Stimulated activated CD8-positive, alpha-beta memory T cell treated with anti-CD3 and anti-CD28 coated beads, Interleukin-2, amount 100 ng/mL, for 48 hours (primary cell): ENCODE results near the gene HDAC4.

Experiments used
- DNase-seq, 2 donors: peaks; one replicate each; pipeline ENCODE4 v3.0.0-alpha.2; 2020; ENCODE audit warnings: low read depth in 2 of 2

Gene HDAC4

DNA sequence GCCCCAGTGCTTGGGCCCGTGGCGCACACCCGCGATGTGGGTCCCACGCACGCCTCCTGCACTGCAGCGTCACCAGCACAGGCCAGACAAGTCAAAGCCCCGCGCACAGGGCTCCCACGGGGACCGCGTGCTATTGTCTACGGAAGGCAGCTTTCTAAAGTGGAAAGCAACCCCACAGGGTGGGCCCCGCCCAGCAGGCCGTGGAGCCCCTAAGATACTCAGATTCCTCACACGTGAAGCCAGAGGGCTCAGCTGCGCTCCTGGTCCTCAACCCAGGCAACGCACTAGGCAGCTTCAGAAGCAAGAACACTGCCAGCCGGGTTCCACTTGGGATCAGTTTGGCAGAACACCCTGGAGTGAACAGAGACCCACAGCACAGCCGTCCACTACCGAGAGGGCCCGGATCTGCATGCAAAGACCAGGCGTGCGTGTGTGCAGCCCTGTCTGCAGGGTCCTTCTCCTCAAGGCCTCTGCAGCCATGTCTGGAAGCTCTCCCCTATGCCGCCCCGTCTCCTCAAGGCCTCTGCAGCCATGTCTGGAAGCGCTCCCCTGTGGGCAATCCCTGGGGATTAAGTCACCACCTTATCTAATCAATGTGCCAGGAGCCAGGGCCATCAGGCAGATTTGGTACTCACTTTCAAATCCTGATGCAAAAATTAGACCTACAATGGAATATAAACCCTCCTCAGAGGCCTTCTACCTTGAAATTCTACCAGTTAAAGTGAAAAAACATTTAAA, 231.3 kb downstream of the HDAC4 start:
- no peak for DNase-seq

DNA sequence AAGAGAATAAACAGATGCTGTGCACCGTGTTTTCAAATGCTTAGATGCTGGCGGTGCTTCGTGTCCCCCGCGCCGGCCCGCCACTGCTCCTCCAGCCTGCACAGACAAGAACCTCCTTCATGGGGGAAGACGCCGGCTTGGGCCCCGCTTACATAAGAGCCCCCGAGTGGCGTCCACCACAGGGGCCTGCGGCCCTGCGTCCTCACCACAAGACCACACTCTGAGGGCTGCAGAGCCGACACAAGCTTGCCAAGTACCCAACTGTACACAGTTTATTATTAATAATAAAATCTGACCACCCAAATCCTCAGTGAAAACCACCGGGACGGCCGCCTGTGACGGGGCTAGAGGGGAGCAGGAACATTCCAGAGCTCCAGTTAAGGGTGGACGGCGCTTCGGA, 232.2 kb downstream of the HDAC4 start:
- no peak for DNase-seq

DNA sequence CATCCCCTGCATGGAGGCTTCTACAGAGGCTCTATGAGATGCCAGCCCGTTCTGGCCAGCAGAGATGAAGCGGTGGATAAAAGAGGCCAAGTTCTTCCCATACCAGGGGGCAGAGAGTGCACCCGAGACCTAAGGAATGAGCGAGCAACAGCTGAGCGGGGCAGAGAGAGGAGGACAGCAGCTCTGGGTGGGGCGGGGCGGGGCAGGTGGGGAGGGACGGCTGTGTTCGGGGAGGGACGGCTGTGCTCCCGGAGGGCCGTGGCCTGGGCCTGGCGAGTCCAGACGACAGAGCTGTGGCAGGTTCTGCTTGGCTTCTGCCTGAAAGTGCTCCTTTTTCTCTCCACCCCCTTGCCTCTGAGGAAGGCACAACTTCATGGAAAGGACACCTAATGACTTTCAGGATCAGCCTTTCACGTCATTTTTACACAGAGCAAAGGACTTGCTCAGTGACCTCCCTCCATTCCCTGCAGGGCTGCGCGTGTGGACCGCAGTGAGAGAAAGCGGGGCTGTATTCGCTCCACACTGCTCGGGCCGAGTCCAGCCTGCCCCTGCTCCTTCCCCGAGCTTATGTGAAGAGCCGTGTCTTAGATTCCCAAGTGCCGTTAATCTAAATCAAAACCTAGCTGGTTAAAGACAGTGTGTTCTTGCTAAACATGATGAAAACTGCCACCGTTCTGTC, 232.9 kb downstream of the HDAC4 start:
- DNase-seq = no peak

DNA sequence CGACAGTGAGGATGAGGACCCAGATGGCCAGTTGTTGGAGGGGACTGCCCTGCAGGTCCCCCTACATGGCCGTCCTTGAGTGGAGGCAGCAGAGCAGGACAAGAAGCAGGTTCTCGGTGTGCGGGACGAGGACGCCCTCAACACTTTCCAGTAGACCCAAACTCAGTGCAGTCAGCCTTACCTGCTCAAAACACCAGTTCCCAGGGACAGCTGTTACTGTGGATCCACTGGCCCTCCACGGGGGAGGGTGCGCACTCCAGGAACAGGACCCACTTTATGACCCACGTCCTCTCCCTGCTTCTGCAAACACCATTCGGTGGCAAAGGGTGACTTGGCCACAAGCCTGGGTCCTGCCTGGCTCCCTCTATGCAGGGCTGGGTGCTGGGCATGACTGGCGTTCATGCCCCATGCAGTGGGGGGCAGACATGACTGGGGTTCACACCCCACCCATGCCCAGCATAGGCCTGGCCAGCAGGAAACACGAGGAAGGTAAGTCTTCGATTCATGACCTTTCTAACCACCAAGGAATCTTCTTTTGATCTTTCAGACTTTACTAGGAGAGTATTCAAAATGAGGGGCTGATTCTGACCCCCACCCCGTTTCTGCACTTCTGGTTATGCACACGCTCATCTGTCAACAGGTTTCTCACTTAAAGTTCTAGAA, 233.7 kb downstream of the HDAC4 start:
- DNase-seq = no peak

DNA sequence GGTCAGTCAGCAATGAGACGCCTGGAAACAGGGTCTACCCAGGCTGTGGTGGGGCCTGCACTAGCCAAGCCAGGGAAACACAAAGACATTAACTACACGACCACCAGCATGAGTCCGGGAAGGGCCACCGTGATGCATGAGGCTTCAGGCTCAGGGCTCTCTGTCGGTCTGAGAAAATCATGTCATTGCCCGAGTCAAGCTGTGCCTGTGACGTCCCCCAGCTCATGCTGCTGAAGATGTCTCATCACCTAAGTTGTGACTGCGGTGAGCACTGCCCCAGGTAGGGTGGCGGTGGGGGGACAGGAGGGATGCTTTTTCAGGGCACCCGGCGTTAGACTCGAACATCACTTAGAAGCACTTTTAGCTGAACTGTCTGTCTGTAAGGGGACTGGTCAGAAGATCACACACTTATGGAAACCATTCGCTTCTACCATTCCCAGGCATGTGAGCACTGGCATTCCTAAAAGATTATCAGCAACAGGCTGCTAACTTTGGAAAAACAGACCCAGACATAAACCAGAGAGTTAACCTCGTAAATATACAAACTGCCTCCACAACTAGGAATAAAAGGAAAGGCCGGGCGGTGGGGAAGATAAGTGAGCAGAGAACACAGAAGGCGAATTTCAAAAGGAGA, 234.5 kb downstream of the HDAC4 start:
- no peak for DNase-seq

DNA sequence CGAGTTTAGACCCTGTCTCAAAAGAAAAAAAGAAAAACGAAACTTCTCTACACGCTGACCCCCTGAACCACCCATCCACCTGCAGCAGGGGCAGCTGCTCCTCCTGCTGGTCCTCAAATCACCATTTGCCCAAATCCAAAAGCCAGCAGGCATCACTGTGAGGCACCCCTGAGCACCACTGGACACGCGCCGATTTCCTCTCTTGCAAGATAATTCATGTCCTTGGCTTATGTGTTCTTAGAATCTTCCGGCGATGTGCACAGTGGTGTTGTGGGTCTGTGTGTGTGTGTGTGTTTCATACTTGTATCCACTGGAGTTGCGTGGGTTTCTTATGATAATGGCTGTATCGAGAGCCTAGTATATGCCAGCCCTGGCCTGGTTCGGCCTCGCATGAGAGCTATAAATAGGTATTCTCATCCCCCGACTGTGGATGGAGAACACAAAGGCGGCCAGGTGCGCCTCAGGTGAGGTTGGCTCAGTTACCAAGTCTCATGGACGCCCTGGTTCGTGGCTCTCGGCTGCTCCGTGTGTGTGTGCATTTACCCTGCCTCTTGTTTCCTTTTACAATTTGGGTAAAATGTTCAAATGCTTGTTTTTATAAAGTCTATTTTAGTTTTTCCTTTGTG, 235.5 kb downstream of the HDAC4 start:
- DNase-seq = no peak

DNA sequence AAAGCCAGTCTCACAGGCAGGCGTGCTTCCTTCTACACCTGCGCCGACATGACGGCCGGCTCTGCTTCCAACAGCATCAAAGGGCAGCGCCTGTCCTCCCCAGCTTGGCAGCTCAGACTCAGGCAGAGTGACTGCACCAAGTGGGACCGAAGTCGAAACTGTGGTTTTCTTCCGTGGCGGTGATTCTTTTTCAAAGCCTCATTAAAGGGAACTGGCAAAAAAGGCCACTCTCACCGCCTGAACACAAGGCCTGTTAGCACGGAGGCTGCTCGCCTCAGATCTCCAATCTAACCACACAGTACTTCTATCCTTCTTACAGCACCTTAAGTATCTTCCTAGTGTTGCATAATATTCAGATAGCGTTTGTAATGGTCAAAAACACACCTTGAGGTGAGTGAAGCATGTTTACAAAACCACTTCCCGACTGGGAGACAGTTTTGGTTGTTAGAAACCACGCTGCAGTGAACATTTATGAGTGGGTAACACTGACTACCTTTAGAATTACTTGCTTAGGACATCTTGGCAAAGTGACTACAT, 236.4 kb downstream of the HDAC4 start:
- no peak for DNase-seq

DNA sequence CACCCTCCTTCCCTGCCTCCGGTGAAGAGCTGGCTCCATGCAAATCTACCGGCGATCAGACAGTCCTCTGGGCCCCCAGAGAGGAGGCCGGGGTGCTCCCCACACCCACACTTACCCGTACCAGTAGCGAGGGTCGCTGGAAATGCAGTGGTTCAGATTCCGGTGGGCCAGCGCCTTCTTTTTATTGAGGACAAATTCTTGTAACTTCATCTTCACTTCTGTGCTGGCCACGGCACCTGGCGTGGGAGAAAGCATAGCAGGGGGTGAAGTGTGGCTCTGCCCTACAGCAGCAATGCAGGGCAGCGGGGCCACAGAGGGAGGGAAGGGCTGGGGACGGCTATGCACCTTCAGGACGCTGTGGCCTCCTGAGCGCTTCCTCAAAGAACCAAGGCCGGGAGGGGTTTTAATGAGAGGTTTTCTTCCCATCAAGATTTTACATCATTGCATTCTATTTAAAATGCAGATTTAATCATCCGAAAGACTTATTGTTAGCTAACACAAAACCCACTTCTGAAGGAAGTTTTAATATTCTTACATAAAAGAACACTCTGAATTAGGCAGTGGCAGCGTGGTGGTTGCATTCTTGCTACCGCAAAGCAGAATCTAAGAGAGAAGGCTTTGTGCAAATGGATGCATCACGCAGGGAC, 237.0 kb downstream of the HDAC4 start:
- DNase-seq = no peak

DNA sequence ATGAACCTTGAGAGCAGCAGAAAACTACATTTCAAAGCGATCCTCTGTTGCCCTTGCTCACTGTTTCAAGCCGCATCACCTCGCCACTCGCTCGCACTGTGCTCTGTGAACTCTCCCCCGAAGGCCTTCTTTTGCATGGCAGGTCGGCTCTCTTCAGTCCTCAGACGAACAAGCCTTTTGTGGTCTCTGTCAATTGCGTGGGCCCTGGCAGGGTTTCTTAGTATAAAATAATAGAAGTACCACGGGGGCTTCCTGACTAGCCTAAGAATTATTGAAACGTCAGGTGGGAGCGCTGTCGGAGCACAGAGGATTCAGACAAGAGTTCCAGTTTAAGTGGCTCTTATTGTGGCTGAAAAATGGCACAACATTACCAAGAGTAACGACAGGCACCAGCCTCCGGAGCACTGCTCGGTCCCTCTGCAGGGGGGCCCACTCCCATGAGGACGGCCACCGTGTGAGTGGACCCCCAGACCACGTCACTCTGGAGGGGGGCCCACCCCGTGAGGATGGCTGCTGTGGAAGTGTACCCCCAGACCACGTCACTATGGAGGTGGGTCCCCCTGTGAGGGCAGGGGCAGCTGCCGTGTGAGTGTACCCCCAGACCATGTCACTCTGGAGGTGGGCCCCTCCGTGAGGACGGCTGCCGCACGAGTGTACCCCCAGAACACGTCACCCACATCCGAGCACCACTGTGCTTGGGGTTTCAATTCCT, 237.7 kb downstream of the HDAC4 start:
- no peak for DNase-seq

DNA sequence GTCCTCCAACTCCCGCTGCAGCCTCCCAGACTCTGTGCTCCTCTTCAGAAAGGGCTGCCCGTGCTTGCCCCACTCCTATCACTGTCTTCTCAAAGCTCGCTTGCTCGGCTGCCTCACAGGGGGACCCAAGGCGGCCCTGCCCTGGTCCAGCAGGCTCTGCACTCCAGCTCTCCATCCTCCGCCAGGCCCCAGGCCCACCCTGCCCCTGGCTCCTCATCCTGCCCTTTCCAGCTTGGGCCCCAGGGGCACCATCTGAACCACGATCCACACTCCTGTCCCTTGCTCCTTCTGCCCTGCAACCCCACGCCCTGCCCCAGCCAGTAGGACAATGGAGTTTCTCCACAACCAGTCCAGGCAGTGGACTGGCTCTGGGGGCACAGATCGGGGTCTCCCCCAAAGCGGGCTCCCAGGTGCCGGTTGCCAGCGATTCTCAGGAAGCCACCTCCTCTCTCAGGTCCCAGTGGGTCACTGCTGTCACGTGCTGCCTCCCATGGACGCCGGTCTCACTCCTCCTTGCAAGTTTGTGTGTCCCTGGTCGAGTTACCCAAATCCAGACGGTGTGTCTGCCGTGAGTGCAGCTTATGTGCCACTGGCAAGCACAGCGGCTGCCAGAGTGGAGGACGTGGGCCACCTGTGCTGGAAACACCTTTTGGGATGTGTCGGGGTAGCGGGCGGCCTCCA, 238.5 kb downstream of the HDAC4 start:
- DNase-seq = no peak

DNA sequence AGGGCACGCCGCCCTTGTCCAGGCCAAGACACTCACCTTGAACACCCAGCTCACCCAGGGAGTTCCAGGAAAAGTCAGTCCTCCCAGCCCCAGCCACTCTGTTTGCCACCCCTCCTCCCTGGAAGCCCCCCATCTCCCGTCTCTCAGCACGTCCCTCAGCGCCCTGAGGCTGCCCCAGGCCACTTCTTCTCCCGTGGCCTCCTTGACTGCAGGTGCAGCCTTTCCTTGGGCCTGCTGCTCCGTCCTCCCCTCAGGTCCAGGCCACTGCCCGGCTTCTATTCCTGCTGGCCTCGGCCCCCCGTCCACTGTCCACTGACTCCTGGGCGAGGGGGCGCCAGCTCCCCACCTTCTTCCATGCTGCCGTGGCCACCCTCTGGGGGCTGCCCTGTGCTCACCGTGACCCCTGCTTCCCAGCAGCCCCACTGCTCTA, 239.1 kb downstream of the HDAC4 start:
- DNase-seq = no peak

DNA sequence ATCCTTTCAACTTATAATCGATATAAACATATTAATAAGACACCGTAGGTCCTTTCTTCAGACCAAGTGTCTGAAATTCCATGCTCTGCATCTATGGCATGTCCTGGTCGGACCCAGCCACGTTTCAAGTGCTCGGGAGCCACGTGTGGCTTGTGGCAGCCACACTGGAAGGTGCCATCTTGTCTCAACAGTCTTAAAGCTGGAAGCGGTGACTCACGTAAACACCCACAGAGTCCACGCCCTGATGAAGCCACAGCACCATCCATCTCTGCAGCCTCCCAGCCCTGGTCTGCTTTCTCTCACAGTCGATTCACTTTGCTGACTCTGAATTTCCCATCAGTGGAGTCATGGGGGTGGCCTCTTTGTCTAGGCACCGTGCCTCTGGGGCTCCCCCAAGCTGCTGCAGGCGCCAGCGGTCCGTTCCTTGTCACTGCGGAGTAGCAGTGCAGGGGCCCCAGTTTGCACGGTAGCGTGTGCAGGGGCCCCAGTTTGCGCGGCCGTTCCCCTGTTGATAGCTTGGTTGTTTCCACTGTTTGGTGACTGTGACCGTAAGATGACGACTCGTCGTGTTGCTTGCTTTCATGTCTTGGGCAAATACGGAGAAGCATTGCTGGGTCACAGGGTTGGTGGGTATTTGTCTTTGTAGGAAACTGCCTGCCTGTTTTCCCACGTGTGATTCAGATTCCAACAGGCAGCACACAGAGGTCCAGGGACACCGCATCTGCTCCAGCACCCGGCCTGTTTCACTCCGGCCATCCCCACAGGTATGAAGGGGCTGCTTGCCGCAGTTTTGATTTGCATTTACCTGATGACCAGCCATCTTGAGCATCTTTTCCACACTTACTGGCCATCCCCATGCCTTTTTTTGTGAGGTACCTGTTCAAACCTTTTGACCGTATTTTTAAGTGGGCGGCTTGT, 240.3 kb downstream of the HDAC4 start:
- DNase-seq = no peak

DNA sequence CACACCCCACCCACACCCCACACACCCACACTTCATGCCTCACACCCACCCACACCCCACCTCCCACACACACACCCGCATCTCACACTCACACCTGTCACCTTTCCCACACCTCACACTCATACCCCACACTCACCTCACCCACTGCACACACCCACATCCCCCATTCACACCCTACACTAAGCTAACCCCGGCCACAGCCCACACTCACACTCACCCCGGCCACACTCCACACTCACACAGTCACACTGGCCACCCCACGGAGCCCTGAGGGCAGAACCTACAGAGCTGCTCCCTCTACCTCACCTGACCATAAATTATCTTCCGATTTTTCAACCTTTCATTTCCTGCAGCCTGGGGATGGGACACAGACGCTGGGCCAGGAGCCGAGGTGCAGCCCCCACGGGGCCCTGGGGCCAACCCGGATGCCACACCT, 241.3 kb downstream of the HDAC4 start:
- DNase-seq = no peak

DNA sequence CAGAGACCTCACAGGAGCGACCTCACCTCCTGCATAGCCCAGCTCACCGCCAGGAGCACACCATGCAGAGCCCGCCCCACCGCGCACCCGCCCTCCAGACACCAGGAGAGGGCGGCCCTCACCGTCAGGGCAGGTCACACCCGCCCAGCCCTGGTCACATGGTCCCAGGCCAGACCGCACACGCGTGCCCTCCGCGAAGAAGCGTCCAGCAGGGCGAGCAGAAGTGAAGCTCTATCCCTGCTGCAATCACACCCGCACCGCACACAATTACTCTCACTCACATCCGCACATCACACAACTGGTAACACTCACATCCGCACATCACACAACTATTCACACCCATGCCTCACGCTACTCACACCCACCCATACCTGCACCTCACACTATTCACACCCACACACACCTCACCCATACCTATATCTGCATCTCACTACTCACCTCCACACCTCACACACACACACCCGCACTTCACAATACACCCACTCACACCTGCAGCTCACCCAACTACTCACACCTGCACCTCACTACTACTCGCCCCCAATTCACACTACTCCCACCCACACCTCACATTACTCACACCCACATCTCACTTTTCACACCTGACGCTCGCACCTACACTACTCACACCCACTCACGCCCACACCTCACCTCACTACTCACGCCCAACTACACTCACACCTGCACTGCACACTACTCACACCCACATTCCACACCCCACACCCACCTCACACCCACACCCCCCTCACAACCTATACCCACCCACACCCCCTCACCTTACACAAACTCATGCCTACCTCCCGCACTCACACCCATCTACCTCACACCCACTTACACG, 242.0 kb downstream of the HDAC4 start:
- DNase-seq = no peak

DNA sequence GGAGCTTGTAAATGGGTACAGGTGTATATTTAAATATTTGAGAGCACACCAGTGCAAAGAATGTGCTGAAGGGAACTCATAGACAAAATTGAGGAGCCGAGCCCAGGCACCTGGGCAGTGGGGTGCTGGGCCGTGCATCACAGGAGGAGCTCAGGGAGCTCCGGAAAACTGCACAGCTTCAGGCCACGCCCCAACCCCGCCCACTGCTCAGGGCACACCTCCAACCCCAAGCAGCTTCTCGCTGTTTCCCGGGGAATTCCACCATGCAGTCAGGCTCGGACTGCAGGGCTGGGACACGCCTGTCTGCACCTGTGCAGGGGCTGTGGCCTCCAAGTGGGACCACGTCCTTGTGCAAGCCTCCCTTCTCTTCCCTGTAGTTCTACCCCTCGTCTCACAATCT, 243.0 kb downstream of the HDAC4 start:
- DNase-seq = no peak

DNA sequence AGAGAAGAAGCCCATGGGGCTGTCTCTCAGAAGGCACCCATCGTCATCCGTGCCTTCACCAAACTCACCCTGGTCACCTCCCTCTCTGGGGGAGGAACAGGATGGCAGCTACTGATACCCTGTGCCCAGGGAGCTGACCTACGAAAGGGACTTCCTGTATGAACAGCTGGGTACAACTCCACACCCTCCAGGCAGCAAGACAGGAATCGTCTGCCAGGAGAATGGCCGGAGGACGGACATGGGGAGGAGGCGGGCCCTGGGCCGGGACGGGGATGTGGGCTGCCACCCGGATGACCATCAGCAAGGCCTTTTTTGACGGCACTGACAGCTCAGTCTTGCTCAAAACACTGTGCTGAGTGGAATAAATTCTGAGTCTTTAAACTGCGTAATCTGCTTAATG, 243.6 kb downstream of the HDAC4 start:
- no peak for DNase-seq

DNA sequence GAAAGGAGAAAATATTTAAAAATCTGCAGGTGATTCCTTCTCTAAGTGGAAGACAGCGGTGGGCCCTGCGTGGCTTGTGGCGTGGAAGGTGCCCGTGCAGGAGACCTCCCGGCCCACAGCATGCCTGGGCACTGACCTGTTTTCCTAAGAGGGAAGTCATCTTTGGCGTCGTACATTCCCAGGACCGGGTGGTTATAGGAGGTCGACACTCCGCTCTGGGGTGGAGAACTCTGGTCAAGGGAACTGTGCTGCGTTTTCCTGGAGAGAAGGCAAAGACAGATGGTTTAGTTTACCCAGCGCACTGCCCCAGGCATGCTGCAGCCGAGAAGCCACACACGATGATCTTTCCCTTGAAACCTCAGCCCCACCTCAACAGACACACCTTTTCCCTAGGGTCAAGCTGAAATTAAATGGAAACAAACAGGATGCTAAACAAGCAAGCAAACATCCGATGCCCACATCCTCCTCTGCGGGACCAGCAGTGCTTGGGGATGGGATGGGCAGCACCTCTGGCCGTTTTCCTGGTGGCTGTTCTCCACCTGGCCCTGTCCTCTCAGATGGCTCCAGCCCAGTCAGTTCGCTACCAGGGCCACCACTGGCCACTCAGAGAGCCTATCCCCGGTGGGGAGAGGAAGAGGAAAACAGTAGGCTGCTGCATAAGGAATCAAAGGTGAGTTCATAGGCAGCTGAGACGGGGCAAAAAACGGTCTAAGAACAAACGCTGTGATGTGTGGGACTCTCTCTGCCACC, 244.1 kb downstream of the HDAC4 start:
- no peak for DNase-seq
